BJ (cell line): ENCODE data around the gene VAMP4. TPM values are rescaled to one million over a fixed set of nuclear protein-coding genes. Genes with fewer than 3 reads are reported as not detected.
A peak's percentile ranks its signal among the peaks of the same experiment; 100 is the strongest.

Experiments
- CTCF ChIA-PET: fragments of 350-600 bp; formaldehyde crosslinking; extraction: SDS; loops from one replicate; lab custom pipeline; 2021; ENCODE audit warnings: antibody characterized with exemption, inconsistent platforms; lab: Yijun Ruan, JAX
- POLR2A ChIA-PET: fragments of 300-600 bp; sonication (Branson Sonifier 250); formaldehyde crosslinking; extraction: SDS; loops from one replicate; lab custom pipeline; 2021; ENCODE audit warnings: antibody characterized with exemption; lab: Charles Lee
- DNase-seq: peaks from one replicate; pipeline ENCODE4 v3.0.0-alpha.2; 2011; ENCODE audit warnings: low read depth
- H3K27me3 ChIP-seq: 2 replicates; pipeline ENCODE4 v1.6.0; 2011; ENCODE audit warnings: low read length; ENCODE audit not compliant: control insufficient read depth, insufficient read depth
- H3K36me3 ChIP-seq: 2 replicates; pipeline ENCODE4 v1.5.1; 2011; ENCODE audit warnings: low read length; ENCODE audit not compliant: control insufficient read depth, insufficient read depth
- H3K4me3 ChIP-seq: 2 replicates; pipeline ENCODE4 v1.5.1; 2011; ENCODE audit warnings: low read depth, mild to moderate bottlenecking, control low read depth, low read length
- polyA plus RNA-seq: library from polyadenylated mRNA; depleted of rRNA; stranded (reverse); fragments of >200 nt; gene quantifications from 2 replicates; pipeline ENCODE4 v1.2.3, GENCODE V29; 2011
- TF ChIP-seq, protein P1 (sequence below): IDR thresholded peaks from 2 replicates; pipeline ENCODE4 v1.5.1; 2011; ENCODE audit warnings: low read depth, mild to moderate bottlenecking, control low read depth, inconsistent platforms, low read length, moderate library complexity; ENCODE audit not compliant: insufficient read depth

VAMP4 gene
- polyA plus RNA-seq, 1 experiment, result 4.5 TPM

DNA sequence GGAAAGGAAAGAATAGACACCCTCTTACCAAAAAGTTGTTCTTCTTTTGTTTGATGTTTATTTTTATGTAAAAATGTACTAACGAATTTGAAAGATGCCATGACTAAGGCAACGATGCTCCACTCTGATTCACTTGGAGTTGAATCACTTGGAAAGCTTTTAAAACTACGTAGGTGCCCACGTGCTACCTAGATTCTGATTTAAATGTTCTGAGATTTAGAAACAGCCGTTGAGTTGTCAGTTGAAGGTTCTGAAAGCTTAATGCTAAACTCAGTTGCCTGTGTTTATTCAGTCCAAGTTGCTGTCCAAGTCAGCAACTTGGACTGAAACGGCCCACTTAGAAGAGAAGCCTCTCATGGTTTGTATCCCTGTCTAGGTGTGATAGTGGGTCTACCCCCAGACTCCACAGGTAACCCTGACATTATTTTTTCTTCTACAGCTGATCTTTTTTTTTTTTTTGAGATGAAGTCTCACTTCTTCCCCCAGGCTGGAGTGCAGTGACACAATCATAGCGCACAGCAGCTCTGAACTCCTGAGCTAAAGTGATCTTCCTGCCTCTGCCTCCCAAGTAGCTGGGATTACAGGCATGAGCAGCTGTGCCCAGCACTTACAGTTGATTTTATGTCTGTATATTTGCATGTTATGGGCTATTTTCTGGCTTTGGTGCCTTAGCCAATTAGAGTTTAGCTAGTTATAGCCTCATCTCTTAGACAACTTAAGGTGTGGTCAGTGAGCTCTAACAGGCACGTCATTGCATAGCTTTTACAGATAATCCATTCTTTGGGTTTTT, 1.4 kb upstream of the VAMP4 start:
- CTCF ChIA-PET, result interaction anchor here (0.7 to 2.1 kb wide), 10 partner anchors 11 to 399 kb away, joined by 3 to 7 read pairs (median 4); no protein-coding TSS in a partner anchor
- H3K4me3 ChIP-seq, result peak overlapping the region; percentile 66
- POLR2A ChIA-PET, result interaction anchor here (0.5 to 1.9 kb wide), 5 partner anchors 11 to 1153 kb away, joined by 3 to 6 read pairs (median 4); no protein-coding TSS in a partner anchor
- TF ChIP-seq, protein P1, sequence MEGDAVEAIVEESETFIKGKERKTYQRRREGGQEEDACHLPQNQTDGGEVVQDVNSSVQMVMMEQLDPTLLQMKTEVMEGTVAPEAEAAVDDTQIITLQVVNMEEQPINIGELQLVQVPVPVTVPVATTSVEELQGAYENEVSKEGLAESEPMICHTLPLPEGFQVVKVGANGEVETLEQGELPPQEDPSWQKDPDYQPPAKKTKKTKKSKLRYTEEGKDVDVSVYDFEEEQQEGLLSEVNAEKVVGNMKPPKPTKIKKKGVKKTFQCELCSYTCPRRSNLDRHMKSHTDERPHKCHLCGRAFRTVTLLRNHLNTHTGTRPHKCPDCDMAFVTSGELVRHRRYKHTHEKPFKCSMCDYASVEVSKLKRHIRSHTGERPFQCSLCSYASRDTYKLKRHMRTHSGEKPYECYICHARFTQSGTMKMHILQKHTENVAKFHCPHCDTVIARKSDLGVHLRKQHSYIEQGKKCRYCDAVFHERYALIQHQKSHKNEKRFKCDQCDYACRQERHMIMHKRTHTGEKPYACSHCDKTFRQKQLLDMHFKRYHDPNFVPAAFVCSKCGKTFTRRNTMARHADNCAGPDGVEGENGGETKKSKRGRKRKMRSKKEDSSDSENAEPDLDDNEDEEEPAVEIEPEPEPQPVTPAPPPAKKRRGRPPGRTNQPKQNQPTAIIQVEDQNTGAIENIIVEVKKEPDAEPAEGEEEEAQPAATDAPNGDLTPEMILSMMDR, result no peak
- DNase-seq, result no peak
- H3K36me3 ChIP-seq, result no peaks in the 10 kb centered on the region
- H3K27me3 ChIP-seq, result no peaks in the 10 kb centered on the region

- CTCF ChIA-PET, result interaction anchor here (1.1 to 2.1 kb wide), 6 partner anchors 12 to 400 kb away, joined by 3 to 7 read pairs (median 4); no protein-coding TSS in a partner anchor
- Histone ChIP-seq H3K36me3 (no peaks in the 10 kb centered on the region), H3K4me3 (peak overlapping the region; percentile 66), H3K27me3 (no peaks in the 10 kb centered on the region)
- TF ChIP-seq, protein P1, result no peak
- POLR2A ChIA-PET, result interaction anchor here (0.6 to 1.9 kb wide), 2 partner anchors 11 to 1154 kb away, joined by 4 to 6 read pairs; no protein-coding TSS in a partner anchor
- DNase-seq, result no peak
Measured at GRCh38 chr1:171742577-171742922, 685 bp upstream of the VAMP4 start.

DNA sequence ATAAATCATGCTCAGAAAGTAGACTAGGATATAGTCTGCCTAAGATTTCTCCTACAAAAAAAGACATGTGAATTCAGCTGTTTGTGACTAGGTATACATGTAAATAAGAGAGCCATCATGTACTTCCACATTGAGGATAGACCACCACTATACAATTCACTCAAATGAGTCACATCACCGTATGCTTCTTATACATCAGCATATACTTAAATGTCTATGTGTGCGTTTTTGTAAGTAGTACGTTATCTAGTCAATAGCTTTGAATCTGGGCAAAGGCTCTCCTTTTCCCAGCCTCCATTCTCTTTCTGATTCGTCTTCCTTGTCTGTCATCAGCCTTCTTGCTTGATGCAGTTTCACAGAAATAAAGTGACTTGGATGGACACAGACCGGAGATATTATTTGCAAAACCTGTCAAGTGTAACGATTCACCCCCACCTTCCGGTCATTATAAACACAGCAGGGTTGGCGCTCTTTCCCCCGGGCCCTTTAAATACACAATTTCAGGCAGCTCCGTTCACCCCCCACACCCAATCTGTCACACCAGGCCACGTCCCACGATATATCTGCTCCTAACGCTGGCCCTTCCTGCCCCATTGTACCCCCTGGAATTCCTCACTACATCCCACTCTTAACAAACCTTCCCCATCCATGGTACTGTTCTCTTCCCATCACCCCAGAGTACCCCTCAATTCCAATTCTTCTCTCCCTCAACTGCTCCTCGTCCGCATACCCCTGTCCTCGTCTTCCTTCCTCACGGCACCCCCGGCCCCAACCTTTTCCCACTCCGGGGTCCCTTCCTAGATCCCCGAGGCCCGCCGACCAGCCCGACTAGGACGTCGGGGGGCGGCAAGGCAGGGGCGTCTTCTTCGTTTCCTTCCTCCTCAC, 636 bp downstream of the VAMP4 start:
- DNase-seq, result no peak
- TF ChIP-seq, protein P1, result peak; percentile 18; the same call in 1 of the 2 replicates
- Histone ChIP-seq H3K4me3 (peak overlapping the region; percentile 66), H3K36me3 (no peaks in the 10 kb centered on the region), H3K27me3 (no peaks in the 10 kb centered on the region)
- ChIA-PET CTCF (interaction anchor here (1.6 to 2.1 kb wide), 4 partner anchors 13 to 96 kb away, joined by 3 to 10 read pairs (median 5); no protein-coding TSS in a partner anchor), POLR2A (interaction anchor here (0.6 kb wide), 1 partner anchor 95 kb away, joined by 3 read pairs; no protein-coding TSS in a partner anchor)

DNA sequence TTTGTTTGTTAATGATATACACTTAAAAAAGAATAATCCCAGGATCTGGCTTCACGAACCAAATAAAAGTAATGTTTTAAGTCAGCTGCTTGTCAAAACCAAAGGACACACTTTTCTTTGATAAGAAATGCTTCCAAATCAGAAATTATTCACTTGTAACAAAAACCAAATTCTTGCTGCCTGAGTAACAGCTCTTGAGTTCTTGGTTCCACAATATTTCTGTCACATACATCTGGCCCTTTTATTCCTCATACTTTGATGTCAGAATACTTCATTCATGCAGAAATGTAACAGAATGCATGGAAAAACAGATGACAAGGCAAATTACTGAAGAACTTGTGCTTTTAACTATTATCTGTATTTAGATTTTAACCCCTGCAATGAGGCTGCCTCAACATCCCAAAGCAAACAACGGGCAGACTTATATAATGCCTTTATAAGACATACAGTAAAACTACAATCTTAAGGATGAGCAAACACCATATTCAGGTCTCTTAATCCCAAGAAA, 1.5 kb downstream of the VAMP4 start:
- H3K36me3 ChIP-seq, result no peaks in the 10 kb centered on the region; the same call in 1 of the 2 replicates
- no peak for DNase-seq
- H3K27me3 ChIP-seq, result no peaks in the 10 kb centered on the region
- ChIA-PET POLR2A (interaction anchor here (0.6 kb wide), 1 partner anchor 344 kb away, joined by 3 read pairs; no protein-coding TSS in a partner anchor), CTCF (interaction anchor here (1.6 to 2.1 kb wide), 3 partner anchors 60 to 95 kb away, joined by 3 to 10 read pairs (median 5); no protein-coding TSS in a partner anchor)
- peak overlapping the region; percentile 66; the same call in 1 of the 2 replicates for H3K4me3 ChIP-seq
- TF ChIP-seq, protein P1, result no peak
